GM23248 (cell line): ENCODE data around the gene CNOT2. TPM values are rescaled to one million over a fixed set of nuclear protein-coding genes. Genes with fewer than 3 reads are reported as not detected.

Experiments
- DNase-seq: peaks from one replicate; pipeline ENCODE4 v3.0.0-alpha.2; 2015
- H2AFZ ChIP-seq: fragments of 200-600 bp; sonication (generic); 2 replicates; pipeline ENCODE4 v1.6.1; 2016; ENCODE audit warnings: antibody characterized with exemption
- H3F3A ChIP-seq: fragments of 200-600 bp; sonication (generic); 2 replicates; pipeline ENCODE4 v1.6.1; 2016; ENCODE audit warnings: mild to moderate bottlenecking, antibody characterized with exemption, mixed run types; ENCODE audit not compliant: insufficient read depth
- H3K27ac ChIP-seq: fragments of 200-600 bp; sonication (generic); 2 replicates; pipeline ENCODE4 v1.5.1; 2016; ENCODE audit warnings: mild to moderate bottlenecking
- H3K27me3 ChIP-seq: fragments of 200-600 bp; sonication (generic); replicated peaks from 2 replicates; pipeline ENCODE4 v1.6.1; 2016; ENCODE audit warnings: mild to moderate bottlenecking; ENCODE audit not compliant: insufficient read depth
- H3K36me3 ChIP-seq: fragments of 200-600 bp; sonication (generic); 2 replicates; pipeline ENCODE4 v1.6.1; 2016; ENCODE audit warnings: low read depth, mild to moderate bottlenecking
- H3K4me1 ChIP-seq: fragments of 200-600 bp; sonication (generic); 2 replicates; pipeline ENCODE4 v1.6.1; 2016; ENCODE audit warnings: mild to moderate bottlenecking; ENCODE audit not compliant: insufficient read depth
- H3K4me2 ChIP-seq: fragments of 200-600 bp; sonication (generic); one replicate; pipeline ENCODE4 v1.6.1; 2016; ENCODE audit warnings: mild to moderate bottlenecking; ENCODE audit not compliant: unreplicated experiment
- H3K4me3 ChIP-seq: fragments of 200-600 bp; sonication (generic); 2 replicates; pipeline ENCODE4 v1.5.1; 2016; ENCODE audit warnings: mild to moderate bottlenecking
- H3K79me2 ChIP-seq: fragments of 200-600 bp; sonication (generic); 2 replicates; pipeline ENCODE4 v1.6.1; 2016; ENCODE audit warnings: mild to moderate bottlenecking; ENCODE audit not compliant: insufficient read depth
- H3K9ac ChIP-seq: fragments of 200-600 bp; sonication (generic); 2 replicates; pipeline ENCODE4 v1.6.1; 2016; ENCODE audit warnings: mild to moderate bottlenecking
- H3K9me2 ChIP-seq: fragments of 200-600 bp; sonication (generic); 2 replicates; pipeline ENCODE4 v1.6.1; 2016; ENCODE audit warnings: mixed run types, mild to moderate bottlenecking, moderate library complexity; ENCODE audit not compliant: insufficient read depth
- H3K9me3 ChIP-seq: fragments of 200-600 bp; sonication (generic); one replicate; pipeline ENCODE4 v1.6.1; 2017; ENCODE audit warnings: low read depth
- H4K20me1 ChIP-seq: fragments of 200-600 bp; sonication (generic); 2 replicates; pipeline ENCODE4 v1.6.0; 2016; ENCODE audit not compliant: insufficient read depth
- EZH2 ChIP-seq: fragments of 200-600 bp; sonication (generic); IDR thresholded peaks from 2 replicates; pipeline ENCODE4 v1.6.1; 2018; ENCODE audit warnings: antibody characterized with exemption, mild to moderate bottlenecking; ENCODE audit not compliant: insufficient read depth, poor library complexity, severe bottlenecking
- EZH2phosphoT487 ChIP-seq: fragments of 200-600 bp; sonication (generic); IDR thresholded peaks from 2 replicates; pipeline ENCODE4 v1.6.1; 2018; ENCODE audit warnings: antibody characterized with exemption, moderate library complexity, mild to moderate bottlenecking, low read depth; ENCODE audit not compliant: insufficient read depth
- WGBS, 2 experiments: methylation state at CpG; one replicate each; pipeline ENCODE4 v1.1.6; 2015 to 2017; ENCODE audit warnings: low lambda C conversion rate in 2 of 2, low coverage in 1 of 2; ENCODE audit errors: missing lambda C conversion rate in 2 of 2; 5-methylcytosine and 5-hydroxymethylcytosine counted together
- in situ Hi-C: fragments of 300-500 bp; cut with MboI; formaldehyde crosslinking; loops from 2 replicates; pipeline ENCODE4 v1.15.0; 2020
- polyA plus RNA-seq: library from polyadenylated mRNA; unstranded; fragments of >200 nt; fragmentation: Nextera tagmentation; extraction: Ambion mirVana; gene quantifications from 2 replicates; pipeline ENCODE4 v1.2.1, GENCODE V29; 2016
- total RNA-seq: library from RNA; depleted of rRNA; stranded (reverse); fragments of >200 nt; shearing (Covaris generic); gene quantifications from 2 replicates; pipeline ENCODE4 v1.2.3, GENCODE V29; 2014

The CNOT2 gene
- total and polyA plus RNA-seq, 2 experiments from 2014 or later = 74.3 to 92.4 TPM

- peak overlapping the region; percentile 28 for H2AFZ ChIP-seq
- no peak for TF ChIP-seq EZH2
- TF ChIP-seq EZH2phosphoT487 = no peak
- H3K27ac ChIP-seq = peak overlapping the region; percentile 57
- no peaks in the 10 kb centered on the region for H3K27me3 ChIP-seq
- H3K36me3 ChIP-seq = no peaks in the 10 kb centered on the region
- no peak overlapping the region for H3K9ac ChIP-seq
- DNase-seq = peak; percentile 82
- H3K79me2 ChIP-seq = no peaks in the 10 kb centered on the region
- H3K4me2 ChIP-seq = peak overlapping the region; percentile 33
- H4K20me1 ChIP-seq = no peaks in the 10 kb centered on the region
- in situ Hi-C loops = no loop called here
- H3F3A ChIP-seq = peaks cover 23% of the 10 kb centered on the region
- peaks cover 18% of the 10 kb centered on the region for H3K4me1 ChIP-seq
- no peak overlapping the region for H3K4me3 ChIP-seq
- no peaks in the 10 kb centered on the region for H3K9me3 ChIP-seq
- WGBS, 2 experiments = 14 to 15% methylated on average over 2 of the region's 2 CpGs
- no peaks in the 10 kb centered on the region for H3K9me2 ChIP-seq
Observed at GRCh38 chr12:70393787-70394499, 150.7 kb downstream of the CNOT2 start.

GRCh38 chr12:70398002-70398401 lies 154.8 kb downstream of the CNOT2 start:
- in situ Hi-C loops = no loop called here
- no peak overlapping the region for H3K4me3 ChIP-seq
- no peak for DNase-seq
- H3K27ac ChIP-seq = no peak overlapping the region
- TF ChIP-seq EZH2 (no peak), EZH2phosphoT487 (no peak)
- no peaks in the 10 kb centered on the region for H3K36me3 ChIP-seq
- no peaks in the 10 kb centered on the region for H4K20me1 ChIP-seq
- H3K9ac ChIP-seq = no peak overlapping the region
- no peaks in the 10 kb centered on the region for H3K9me2 ChIP-seq
- H3F3A ChIP-seq = peaks cover 23% of the 10 kb centered on the region
- no peak overlapping the region for H3K4me2 ChIP-seq
- no peaks in the 10 kb centered on the region for H3K27me3 ChIP-seq
- H3K79me2 ChIP-seq = no peaks in the 10 kb centered on the region
- no peak overlapping the region for H2AFZ ChIP-seq
- H3K4me1 ChIP-seq = peaks cover 18% of the 10 kb centered on the region
- no peaks in the 10 kb centered on the region for H3K9me3 ChIP-seq

- WGBS, 2 experiments = 69 to 70% methylated on average over 3 of the region's 3 CpGs
- in situ Hi-C loops = no loop called here
- Histone ChIP-seq H3K27me3 (no peaks in the 10 kb centered on the region), H3K36me3 (no peaks in the 10 kb centered on the region), H2AFZ (no peak overlapping the region), H3K9me2 (no peaks in the 10 kb centered on the region), H3K4me3 (no peak overlapping the region), H3K4me1 (peaks cover 10% of the 10 kb centered on the region), H3K9me3 (no peaks in the 10 kb centered on the region), H3K79me2 (no peaks in the 10 kb centered on the region), H3K9ac (no peak overlapping the region), H3K4me2 (no peak overlapping the region), H3F3A (peaks cover 16% of the 10 kb centered on the region), H3K27ac (no peak overlapping the region), H4K20me1 (no peaks in the 10 kb centered on the region)
- TF ChIP-seq EZH2phosphoT487 (no peak), EZH2 (no peak)
- DNase-seq = no peak
Observed at GRCh38 chr12:70398862-70399261, 155.6 kb downstream of the CNOT2 start.

GRCh38 chr12:70399311-70399710 lies 156.1 kb downstream of the CNOT2 start:
- Histone ChIP-seq H3K9me3 (no peaks in the 10 kb centered on the region), H3K4me2 (no peak overlapping the region), H3K9ac (no peak overlapping the region), H3K9me2 (no peaks in the 10 kb centered on the region), H3K27me3 (no peaks in the 10 kb centered on the region), H3K27ac (no peak overlapping the region), H3K79me2 (no peaks in the 10 kb centered on the region), H3K4me1 (peaks cover 6% of the 10 kb centered on the region), H3K36me3 (no peaks in the 10 kb centered on the region), H3K4me3 (no peak overlapping the region), H4K20me1 (no peaks in the 10 kb centered on the region), H3F3A (peaks cover 11% of the 10 kb centered on the region), H2AFZ (no peak overlapping the region)
- WGBS, 2 experiments = 71 to 72% methylated on average over 6 of the region's 6 CpGs
- in situ Hi-C loops = no loop called here
- TF ChIP-seq EZH2phosphoT487 (no peak), EZH2 (no peak)
- DNase-seq = no peak

GRCh38 chr12:70400124-70400523 lies 156.9 kb downstream of the CNOT2 start:
- H3K9me2 ChIP-seq = no peaks in the 10 kb centered on the region

More at GRCh38 chr12:70400124-70400523, 156.9 kb downstream of the CNOT2 start:
- no peaks in the 10 kb centered on the region for H4K20me1 ChIP-seq
- no peaks in the 10 kb centered on the region for H3K9me3 ChIP-seq
- WGBS, 2 experiments = 85 to 86% methylated on average over 3 of the region's 3 CpGs
- H3K4me1 ChIP-seq = no peaks in the 10 kb centered on the region
- in situ Hi-C loops = no loop called here
- TF ChIP-seq EZH2phosphoT487 = no peak
- no peak for TF ChIP-seq EZH2
- no peak overlapping the region for H3K4me3 ChIP-seq
- DNase-seq = no peak
- H3F3A ChIP-seq = peaks cover 3% of the 10 kb centered on the region; the same call in 1 of the 2 replicates
- H3K36me3 ChIP-seq = no peaks in the 10 kb centered on the region
- H2AFZ ChIP-seq = no peak overlapping the region
- no peak overlapping the region for H3K9ac ChIP-seq
- no peak overlapping the region for H3K27ac ChIP-seq
- H3K27me3 ChIP-seq = no peaks in the 10 kb centered on the region
- no peaks in the 10 kb centered on the region for H3K79me2 ChIP-seq
- H3K4me2 ChIP-seq = no peak overlapping the region
